ENCODE results near the gene C1QTNF2. TPM values are rescaled to one million over a fixed set of nuclear protein-coding genes. Genes with fewer than 3 reads are reported as not detected.

Gene C1QTNF2
- total RNA-seq, 1 experiment from 2014 or later, result not detected

DNA sequence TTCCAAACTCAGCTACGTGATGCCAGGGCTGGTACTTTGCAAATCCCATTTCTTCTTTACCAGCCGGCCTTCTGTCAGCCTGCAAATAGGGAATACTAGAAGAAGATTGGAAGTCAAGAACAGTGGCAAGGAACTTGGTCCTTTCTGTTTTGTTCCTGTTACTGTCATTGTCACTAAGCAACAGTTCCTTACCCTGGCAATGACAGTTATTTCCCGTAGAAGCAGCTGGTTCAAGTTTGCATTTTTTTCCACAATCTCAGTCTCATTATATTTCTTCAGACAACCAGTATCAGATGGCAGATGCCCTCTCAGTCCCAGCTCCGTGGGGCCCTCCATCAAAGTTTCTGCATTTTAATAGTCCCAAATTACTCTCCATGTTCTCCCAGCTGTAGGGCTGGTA lies 9.1 kb upstream of the C1QTNF2 start:
- TF ChIP-seq, protein P1, sequence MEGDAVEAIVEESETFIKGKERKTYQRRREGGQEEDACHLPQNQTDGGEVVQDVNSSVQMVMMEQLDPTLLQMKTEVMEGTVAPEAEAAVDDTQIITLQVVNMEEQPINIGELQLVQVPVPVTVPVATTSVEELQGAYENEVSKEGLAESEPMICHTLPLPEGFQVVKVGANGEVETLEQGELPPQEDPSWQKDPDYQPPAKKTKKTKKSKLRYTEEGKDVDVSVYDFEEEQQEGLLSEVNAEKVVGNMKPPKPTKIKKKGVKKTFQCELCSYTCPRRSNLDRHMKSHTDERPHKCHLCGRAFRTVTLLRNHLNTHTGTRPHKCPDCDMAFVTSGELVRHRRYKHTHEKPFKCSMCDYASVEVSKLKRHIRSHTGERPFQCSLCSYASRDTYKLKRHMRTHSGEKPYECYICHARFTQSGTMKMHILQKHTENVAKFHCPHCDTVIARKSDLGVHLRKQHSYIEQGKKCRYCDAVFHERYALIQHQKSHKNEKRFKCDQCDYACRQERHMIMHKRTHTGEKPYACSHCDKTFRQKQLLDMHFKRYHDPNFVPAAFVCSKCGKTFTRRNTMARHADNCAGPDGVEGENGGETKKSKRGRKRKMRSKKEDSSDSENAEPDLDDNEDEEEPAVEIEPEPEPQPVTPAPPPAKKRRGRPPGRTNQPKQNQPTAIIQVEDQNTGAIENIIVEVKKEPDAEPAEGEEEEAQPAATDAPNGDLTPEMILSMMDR (IDR thresholded peaks at IDR 0.05; ENCODE audit: unreplicated experiment), result no peak
- H3K4me1 Mint-ChIP-seq (ENCODE audit: insufficient read depth, unreplicated experiment), result no peaks in the 10 kb centered on the region
- BruUV-seq (replicated peaks), result no TSS peak
- intact Hi-C loops (cut with micrococcal nuclease), result no loop called here
- DNase-seq (ENCODE audit: unreplicated experiment), result no peak
- no peak overlapping the region for H3K4me3 Mint-ChIP-seq (ENCODE audit: unreplicated experiment)
- no peaks in the 10 kb centered on the region for H3K36me3 Mint-ChIP-seq (ENCODE audit: insufficient read depth, unreplicated experiment)
- no peak overlapping the region for H3K27ac Mint-ChIP-seq (ENCODE audit: low read depth, unreplicated experiment)
- POLR2A ChIA-PET, result interaction anchor here (0.6 to 1.0 kb wide), 3 partner anchors 11 to 195 kb away, joined by 3 to 6 read pairs (median 3); no protein-coding TSS in a partner anchor
- no peaks in the 10 kb centered on the region for H3K9me3 Mint-ChIP-seq (ENCODE audit: unreplicated experiment)
- CTCF ChIA-PET, result interaction anchor here (0.7 to 3.1 kb wide), 10 partner anchors 10 to 357 kb away, joined by 3 to 25 read pairs (median 6); no protein-coding TSS in a partner anchor
- peaks cover 26% of the 10 kb centered on the region for H3K27me3 Mint-ChIP-seq (ENCODE audit: insufficient read depth, unreplicated experiment)

DNA sequence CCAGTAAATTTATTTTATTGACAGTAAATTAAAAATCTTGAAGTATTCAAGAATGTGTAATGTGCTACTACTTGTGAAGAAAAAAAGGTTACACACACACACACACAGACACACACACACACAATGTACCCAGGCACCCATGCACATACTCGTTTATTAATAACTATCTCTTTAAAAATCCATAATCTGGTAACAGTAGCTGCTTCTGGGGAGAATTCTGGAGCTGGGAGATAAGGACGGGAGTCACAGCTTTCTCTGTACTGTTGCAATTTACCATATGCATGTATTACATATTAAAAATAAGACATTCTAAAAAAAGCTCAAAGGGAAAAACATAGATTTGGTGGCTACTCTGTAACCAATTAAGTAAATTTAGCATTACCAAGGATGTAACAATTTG lies 7.9 kb upstream of the C1QTNF2 start:
- Mint-ChIP-seq H3K27me3 (ENCODE audit: insufficient read depth, unreplicated experiment) (peaks cover 38% of the 10 kb centered on the region), H3K4me1 (ENCODE audit: insufficient read depth, unreplicated experiment) (no peaks in the 10 kb centered on the region), H3K4me3 (ENCODE audit: unreplicated experiment) (no peak overlapping the region), H3K27ac (ENCODE audit: low read depth, unreplicated experiment) (no peak overlapping the region), H3K36me3 (ENCODE audit: insufficient read depth, unreplicated experiment) (no peaks in the 10 kb centered on the region), H3K9me3 (ENCODE audit: unreplicated experiment) (no peaks in the 10 kb centered on the region)
- intact Hi-C loops (cut with micrococcal nuclease), result no loop called here
- CTCF ChIA-PET, result interaction anchor here (0.6 to 3.1 kb wide), 5 partner anchors 12 to 356 kb away, joined by 3 to 25 read pairs (median 5); no protein-coding TSS in a partner anchor
- no TSS peak for BruUV-seq (replicated peaks)
- no peak for DNase-seq (ENCODE audit: unreplicated experiment)
- TF ChIP-seq, protein P1 (IDR thresholded peaks at IDR 0.05; ENCODE audit: unreplicated experiment), result no peak
- POLR2A ChIA-PET, result no interaction called here

DNA sequence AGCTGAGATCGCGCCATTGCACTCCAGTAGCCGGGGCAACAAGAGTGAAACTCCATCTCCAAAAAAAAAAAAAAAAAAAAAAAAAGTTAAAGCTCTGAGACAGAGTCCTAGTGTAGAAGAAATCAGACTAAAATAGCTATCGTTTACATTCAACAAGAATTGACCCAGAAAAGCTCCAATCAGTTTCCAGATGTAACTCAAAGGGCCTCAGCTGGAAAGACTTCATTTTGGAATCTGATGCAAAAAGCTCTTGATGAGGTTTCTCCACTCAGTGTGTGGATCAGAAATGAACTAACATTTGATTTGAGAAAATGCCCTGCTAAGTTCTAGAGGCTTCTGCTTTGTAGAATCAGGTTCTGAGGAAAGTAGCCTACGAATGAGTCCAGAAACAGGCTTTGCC lies 7.2 kb upstream of the C1QTNF2 start:
- ChIA-PET CTCF (interaction anchor here (0.6 to 3.1 kb wide), 8 partner anchors 12 to 337 kb away, joined by 3 to 25 read pairs (median 4); no protein-coding TSS in a partner anchor), POLR2A (interaction anchor here (0.9 kb wide), 1 partner anchor 41 kb away, joined by 3 read pairs; the partner anchor contains the start of gene SLU7)
- no TSS peak for BruUV-seq (replicated peaks)
- Mint-ChIP-seq H3K27me3 (ENCODE audit: insufficient read depth, unreplicated experiment) (peaks cover 39% of the 10 kb centered on the region), H3K9me3 (ENCODE audit: unreplicated experiment) (no peaks in the 10 kb centered on the region), H3K27ac (ENCODE audit: low read depth, unreplicated experiment) (no peak overlapping the region), H3K36me3 (ENCODE audit: insufficient read depth, unreplicated experiment) (no peaks in the 10 kb centered on the region), H3K4me1 (ENCODE audit: insufficient read depth, unreplicated experiment) (no peaks in the 10 kb centered on the region), H3K4me3 (ENCODE audit: unreplicated experiment) (no peak overlapping the region)
- TF ChIP-seq, protein P1 (IDR thresholded peaks at IDR 0.05; ENCODE audit: unreplicated experiment), result no peak
- no peak for DNase-seq (ENCODE audit: unreplicated experiment)
- intact Hi-C loops (cut with micrococcal nuclease), result no loop called here

DNA sequence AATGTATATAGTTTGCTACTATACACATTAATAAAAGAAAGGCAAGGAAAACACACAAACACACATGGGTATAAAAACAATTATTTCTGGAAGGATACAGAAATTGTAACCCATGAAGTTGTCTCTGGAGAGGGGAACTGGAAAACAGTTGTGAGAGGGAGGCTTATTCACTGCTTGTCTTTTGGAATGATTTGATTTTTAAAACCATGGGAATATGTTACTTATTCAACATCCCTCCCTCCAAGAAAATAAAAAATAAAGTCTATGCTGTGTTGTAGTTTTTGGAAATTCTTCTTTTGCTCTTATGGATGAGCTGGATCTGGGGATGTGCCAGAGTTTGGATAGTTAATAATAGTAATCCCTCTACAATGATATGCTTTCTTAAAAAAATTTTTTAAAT lies 6.0 kb upstream of the C1QTNF2 start:
- CTCF ChIA-PET, result interaction anchor here (0.7 to 1.6 kb wide), 5 partner anchors 13 to 355 kb away, joined by 3 to 8 read pairs (median 3); no protein-coding TSS in a partner anchor
- TF ChIP-seq, protein P1 (IDR thresholded peaks at IDR 0.05; ENCODE audit: unreplicated experiment), result no peak
- intact Hi-C loops (cut with micrococcal nuclease), result no loop called here
- no peaks in the 10 kb centered on the region for H3K9me3 Mint-ChIP-seq (ENCODE audit: unreplicated experiment)
- H3K4me3 Mint-ChIP-seq (ENCODE audit: unreplicated experiment), result no peak overlapping the region
- no peak for DNase-seq (ENCODE audit: unreplicated experiment)
- peaks cover 39% of the 10 kb centered on the region for H3K27me3 Mint-ChIP-seq (ENCODE audit: insufficient read depth, unreplicated experiment)
- H3K36me3 Mint-ChIP-seq (ENCODE audit: insufficient read depth, unreplicated experiment), result no peaks in the 10 kb centered on the region
- POLR2A ChIA-PET, result interaction anchor here (0.7 kb wide), 1 partner anchor 189 kb away, joined by 3 read pairs; no protein-coding TSS in a partner anchor
- BruUV-seq (replicated peaks), result no TSS peak
- H3K4me1 Mint-ChIP-seq (ENCODE audit: insufficient read depth, unreplicated experiment), result no peaks in the 10 kb centered on the region
- H3K27ac Mint-ChIP-seq (ENCODE audit: low read depth, unreplicated experiment), result no peak overlapping the region
